OCI-LY3 (cell line): Measurements from ENCODE around the gene HHAT.

Experiments used
- H2AFZ ChIP-seq: fragments of 200-600, 300-600 bp; shearing (Covaris generic); 2 replicates; pipeline ENCODE4 v1.6.0; 2014; ENCODE audit warnings: antibody characterized with exemption, low read depth, low read length
- H3K27ac ChIP-seq: fragments of 200-600, 300-600 bp; sonication (generic); 2 replicates; pipeline ENCODE4 v1.5.1; 2014; ENCODE audit warnings: mild to moderate bottlenecking, low read length, moderate library complexity, mixed read lengths
- H3K27me3 ChIP-seq: fragments of 200-600, 300-600 bp; sonication (generic); 2 replicates; pipeline ENCODE4 v1.6.1; 2014; ENCODE audit warnings: low read depth, low read length, mixed read lengths
- H3K36me3 ChIP-seq: fragments of 200-600, 300-600 bp; sonication (generic); replicated peaks from 2 replicates; pipeline ENCODE3; 2014; ENCODE audit warnings: low read depth, low read length, mixed read lengths
- H3K4me1 ChIP-seq: fragments of 300-600, 200-600 bp; sonication (generic); 2 replicates; pipeline ENCODE4 v1.6.1; 2014; ENCODE audit warnings: low read length, mixed read lengths
- H3K4me2 ChIP-seq: fragments of 200-600, 300-600 bp; sonication (generic); 2 replicates; pipeline ENCODE4 v1.6.1; 2014; ENCODE audit warnings: low read length, mixed read lengths
- H3K4me3 ChIP-seq: fragments of 300-600, 200-600 bp; sonication (generic); 2 replicates; pipeline ENCODE4 v1.5.1; 2014; ENCODE audit warnings: antibody characterized with exemption, mild to moderate bottlenecking, low read length, moderate library complexity
- H3K79me2 ChIP-seq: fragments of 300-600, 200-600 bp; shearing (Covaris generic); 2 replicates; pipeline ENCODE4 v1.6.1; 2014; ENCODE audit warnings: mild to moderate bottlenecking, low read length, mixed read lengths
- H3K9ac ChIP-seq: fragments of 300-600, 200-600 bp; shearing (Covaris generic); 2 replicates; pipeline ENCODE4 v1.6.0; 2014; ENCODE audit warnings: mild to moderate bottlenecking, low read length, moderate library complexity
- H3K9me3 ChIP-seq: fragments of 200-600, 300-600 bp; shearing (Covaris generic); 2 replicates; pipeline ENCODE4 v1.6.1; 2014; ENCODE audit warnings: low read length, mixed read lengths; ENCODE audit not compliant: insufficient read depth
- H4K20me1 ChIP-seq: fragments of 200-600, 300-600 bp; sonication (generic); 2 replicates; pipeline ENCODE4 v1.6.1; 2016; ENCODE audit warnings: low read length, mixed read lengths; ENCODE audit not compliant: insufficient read depth
- EZH2phosphoT487 ChIP-seq: fragments of 200-600 bp; shearing (Covaris generic); IDR thresholded peaks from 2 replicates; pipeline ENCODE4 v1.6.1; 2018; ENCODE audit warnings: antibody characterized with exemption, mixed run types, low read depth
- TF ChIP-seq, protein P1 (sequence below): fragments of 200-600, 300-600 bp; sonication (generic); IDR thresholded peaks from 2 replicates; pipeline ENCODE4 v1.5.1; 2014; ENCODE audit warnings: antibody characterized with exemption, low read length, low read depth

The HHAT gene

DNA sequence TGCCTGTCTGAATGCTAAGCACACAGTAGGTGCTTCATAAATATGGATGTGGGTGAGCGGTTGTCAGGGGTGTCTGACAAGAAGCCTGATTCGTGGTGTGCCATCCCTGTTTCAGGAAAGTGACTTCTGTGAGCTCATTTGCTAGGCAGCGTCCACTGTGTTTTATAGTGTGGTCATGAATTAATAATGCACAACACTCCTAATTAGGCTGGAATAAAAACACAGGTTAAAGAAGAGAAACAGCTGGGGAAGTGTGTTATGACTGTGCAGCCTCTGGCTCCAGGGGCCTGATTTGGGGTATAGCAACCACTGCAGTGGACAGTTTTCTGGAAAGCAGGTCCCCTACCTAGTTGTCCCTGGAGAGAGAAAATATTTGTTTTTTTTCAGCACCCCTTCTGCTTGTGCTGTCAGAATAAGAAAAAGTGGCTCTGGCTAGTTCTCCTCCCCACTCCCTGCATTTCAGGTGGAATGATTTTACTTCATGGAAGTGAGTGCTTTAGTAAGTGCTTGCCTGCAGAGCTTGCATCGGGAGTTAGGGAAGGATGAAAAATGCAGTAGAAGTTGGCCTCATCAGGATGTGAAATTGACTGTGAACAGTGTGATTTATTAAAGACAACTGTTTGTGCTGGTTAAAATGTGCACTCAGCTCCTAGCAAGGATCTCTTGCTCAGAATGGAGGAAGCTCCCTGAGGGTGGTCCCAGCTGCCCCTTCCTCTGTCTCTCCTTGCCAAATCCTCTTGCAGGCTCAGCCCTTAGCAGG lies 333.8 kb downstream of the HHAT start:
- Histone ChIP-seq H3K9me3 (no peaks in the 10 kb centered on the region), H3K4me2 (no peak overlapping the region), H3K27ac (no peak overlapping the region), H3K4me1 (peaks cover 12% of the 10 kb centered on the region), H3K79me2 (no peaks in the 10 kb centered on the region), H4K20me1 (no peaks in the 10 kb centered on the region), H3K9ac (no peak overlapping the region), H2AFZ (no peak overlapping the region), H3K36me3 (no peaks in the 10 kb centered on the region), H3K27me3 (no peaks in the 10 kb centered on the region), H3K4me3 (no peak overlapping the region)
- no peak for TF ChIP-seq EZH2phosphoT487
- TF ChIP-seq, protein P1, sequence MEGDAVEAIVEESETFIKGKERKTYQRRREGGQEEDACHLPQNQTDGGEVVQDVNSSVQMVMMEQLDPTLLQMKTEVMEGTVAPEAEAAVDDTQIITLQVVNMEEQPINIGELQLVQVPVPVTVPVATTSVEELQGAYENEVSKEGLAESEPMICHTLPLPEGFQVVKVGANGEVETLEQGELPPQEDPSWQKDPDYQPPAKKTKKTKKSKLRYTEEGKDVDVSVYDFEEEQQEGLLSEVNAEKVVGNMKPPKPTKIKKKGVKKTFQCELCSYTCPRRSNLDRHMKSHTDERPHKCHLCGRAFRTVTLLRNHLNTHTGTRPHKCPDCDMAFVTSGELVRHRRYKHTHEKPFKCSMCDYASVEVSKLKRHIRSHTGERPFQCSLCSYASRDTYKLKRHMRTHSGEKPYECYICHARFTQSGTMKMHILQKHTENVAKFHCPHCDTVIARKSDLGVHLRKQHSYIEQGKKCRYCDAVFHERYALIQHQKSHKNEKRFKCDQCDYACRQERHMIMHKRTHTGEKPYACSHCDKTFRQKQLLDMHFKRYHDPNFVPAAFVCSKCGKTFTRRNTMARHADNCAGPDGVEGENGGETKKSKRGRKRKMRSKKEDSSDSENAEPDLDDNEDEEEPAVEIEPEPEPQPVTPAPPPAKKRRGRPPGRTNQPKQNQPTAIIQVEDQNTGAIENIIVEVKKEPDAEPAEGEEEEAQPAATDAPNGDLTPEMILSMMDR: no peak

DNA sequence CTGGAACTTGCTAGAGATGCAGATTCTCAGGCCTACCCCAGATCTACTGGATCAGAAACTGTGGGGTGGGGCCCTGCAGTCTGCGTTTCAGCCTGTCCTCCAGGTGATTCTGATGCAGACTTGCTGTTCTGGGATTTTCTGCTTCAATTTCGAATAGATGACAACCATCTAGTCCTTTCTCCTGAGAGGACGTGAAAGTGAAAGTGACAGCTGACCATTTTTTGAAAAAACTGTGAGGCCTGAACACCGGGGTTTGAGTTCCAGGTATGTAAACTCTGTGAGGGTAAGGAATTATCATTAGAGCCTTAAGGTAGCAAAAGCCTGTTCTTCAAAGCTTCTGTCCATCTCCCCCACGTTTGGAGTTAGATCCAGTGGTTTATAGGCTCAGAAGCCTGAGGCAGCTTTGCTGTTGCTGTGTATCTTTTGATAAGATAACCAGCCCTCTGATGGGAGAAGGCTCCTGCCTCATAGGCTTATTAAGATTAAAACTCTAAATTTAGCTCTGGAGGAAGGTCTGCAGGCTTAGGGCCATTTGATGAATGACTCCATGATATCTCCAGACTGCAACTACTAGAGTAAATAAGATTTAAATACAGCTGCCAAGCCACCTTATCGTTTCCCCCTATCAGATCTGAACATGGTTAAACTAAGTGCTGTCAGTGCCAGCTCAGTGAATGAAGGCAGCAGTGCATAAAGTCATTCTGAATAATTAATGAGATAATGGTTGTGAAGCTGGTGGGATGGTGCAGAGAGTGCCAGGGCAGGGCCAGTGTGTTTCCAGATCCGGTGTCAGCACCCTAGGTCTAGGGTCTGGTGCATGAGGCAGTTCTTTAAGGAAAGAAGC lies 335.2 kb downstream of the HHAT start:
- Histone ChIP-seq H3K79me2 (no peaks in the 10 kb centered on the region), H3K9me3 (no peaks in the 10 kb centered on the region), H3K4me3 (no peak overlapping the region), H3K4me2 (peak overlapping the region; percentile 32), H3K4me1 (peaks cover 12% of the 10 kb centered on the region), H3K36me3 (no peaks in the 10 kb centered on the region), H2AFZ (0 out of 2 replicates have a peak overlapping the region, but pooled peaks have one; percentile 16), H4K20me1 (no peaks in the 10 kb centered on the region), H3K9ac (no peak overlapping the region), H3K27ac (no peak overlapping the region), H3K27me3 (no peaks in the 10 kb centered on the region)
- no peak for TF ChIP-seq EZH2phosphoT487
- TF ChIP-seq, protein P1: no peak

DNA sequence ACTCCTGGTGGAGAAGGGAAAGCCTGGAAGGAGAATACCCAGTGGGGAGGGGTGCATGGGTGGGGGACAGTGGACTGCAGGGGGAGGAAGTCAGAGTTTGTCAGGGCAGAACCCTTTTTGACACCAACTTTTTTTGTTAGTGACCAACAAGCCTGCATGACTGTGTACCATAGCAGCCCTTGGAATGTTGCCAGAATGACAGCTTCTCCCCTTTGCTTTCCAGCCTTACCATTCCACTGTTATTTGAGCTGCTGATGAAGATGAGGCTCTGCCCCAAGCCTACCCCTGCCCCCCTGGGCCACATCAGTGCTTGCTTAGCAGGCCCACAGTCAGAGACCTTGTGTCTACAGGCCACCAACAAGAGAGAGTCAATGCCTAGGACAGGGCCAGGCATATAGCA lies 341.2 kb downstream of the HHAT start:
- H3K36me3 ChIP-seq: no peaks in the 10 kb centered on the region
- H2AFZ ChIP-seq: no peak overlapping the region
- no peak overlapping the region for H3K9ac ChIP-seq
- no peaks in the 10 kb centered on the region for H3K4me1 ChIP-seq
- H3K4me3 ChIP-seq: no peak overlapping the region
- H3K27ac ChIP-seq: no peak overlapping the region
- no peaks in the 10 kb centered on the region for H3K27me3 ChIP-seq
- no peaks in the 10 kb centered on the region for H3K79me2 ChIP-seq
- TF ChIP-seq EZH2phosphoT487: no peak
- TF ChIP-seq, protein P1: no peak
- no peaks in the 10 kb centered on the region for H4K20me1 ChIP-seq
- H3K9me3 ChIP-seq: no peaks in the 10 kb centered on the region
- H3K4me2 ChIP-seq: no peak overlapping the region

DNA sequence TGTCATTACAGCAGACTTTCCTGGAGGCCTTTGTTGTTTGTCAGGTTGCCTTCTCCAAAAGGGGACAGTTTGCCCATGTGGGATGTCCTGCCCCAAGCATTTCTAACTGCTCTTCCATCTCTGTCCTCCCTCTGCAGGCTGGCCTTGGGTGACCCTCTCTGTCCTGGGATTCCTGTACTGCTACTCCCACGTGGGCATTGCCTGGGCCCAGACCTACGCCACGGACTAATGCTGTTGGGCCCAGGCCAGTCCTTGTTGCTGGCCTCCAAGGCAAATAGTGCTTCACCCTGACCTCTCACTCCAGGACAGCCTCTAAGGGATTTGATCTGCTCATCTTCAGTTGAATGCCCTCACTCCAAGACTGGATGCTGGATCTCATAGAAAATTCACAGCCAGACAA lies 345.4 kb downstream of the HHAT start:
- Histone ChIP-seq H3K4me3 (no peak overlapping the region), H3K9me3 (no peaks in the 10 kb centered on the region), H3K27ac (no peak overlapping the region), H3K36me3 (no peaks in the 10 kb centered on the region), H3K79me2 (no peaks in the 10 kb centered on the region), H3K4me1 (0 out of 2 replicates have a peak, but pooled peaks cover 2% of the 10 kb centered on the region), H4K20me1 (no peaks in the 10 kb centered on the region), H3K9ac (no peak overlapping the region), H2AFZ (no peak overlapping the region), H3K27me3 (no peaks in the 10 kb centered on the region), H3K4me2 (no peak overlapping the region)
- TF ChIP-seq EZH2phosphoT487: no peak
- TF ChIP-seq, protein P1: no peak
